HepG2 (cell line): ENCODE data around the gene IGFLR1. TPM values are rescaled to one million over a fixed set of nuclear protein-coding genes. Genes with fewer than 3 reads are reported as not detected.

ENCODE experiments used
- ATAC-seq: fragments of 200-7000 bp; cut with Tn5 transposase; 3 replicates; pipeline ENCODE4 v1.9.1; 2020; ENCODE audit warnings: mild to moderate bottlenecking, moderate library complexity
- BruUV-seq: library from RNA; stranded (reverse); fragments of 400-500 nt; replicated peaks from 2 replicates; lab custom pipeline; 2021; lab: Mats Ljungman, UMichigan
- CTCF ChIA-PET: fragments of 300-600 bp; formaldehyde crosslinking; extraction: SDS; loops from one replicate; lab custom pipeline; 2021; ENCODE audit warnings: low total read pairs, inconsistent platforms, low intra/inter-chr PET ratio; lab: Yijun Ruan, JAX
- POLR2A ChIA-PET: fragments of 350-600 bp; sonication (Branson Sonifier 250); formaldehyde crosslinking; loops from one replicate; lab custom pipeline; 2020; ENCODE audit warnings: antibody characterized with exemption, inconsistent platforms; lab: Yijun Ruan, JAX
- DNase-seq: peaks from one replicate; pipeline ENCODE4 v3.0.0-alpha.2; 2015; ENCODE audit warnings: low spot score
- FAIRE-seq: peaks from 3 replicates; lab custom pipeline; 2011; peaks lifted over from hg19 to GRCh38; lab: Jason Lieb, UNC
- H2AFZ ChIP-seq: one replicate; pipeline ENCODE4 v1.6.1; 2011; ENCODE audit warnings: low read length, inconsistent platforms
- H3K27ac ChIP-seq: fragments of 300-600 bp; 3 replicates; pipeline ENCODE4 v1.8.0; 2011; ENCODE audit warnings: mixed run types, mild to moderate bottlenecking, mixed read lengths, low read length, inconsistent platforms; ENCODE audit not compliant: insufficient read depth; ENCODE audit errors: extremely low read length
- H3K27me3 ChIP-seq, 2 experiments: fragments of 200-600 bp in 1 of 2; 2 replicates in 1 of 2; 3 replicates in 1 of 2; pipeline versions ENCODE4 v1.6.0 to v1.8.0; 2011; ENCODE audit warnings: low read length in 2 of 2, mild to moderate bottlenecking in 2 of 2, moderate library complexity in 2 of 2, inconsistent platforms in 1 of 2; ENCODE audit not compliant: insufficient read depth in 2 of 2, control insufficient read depth in 1 of 2
- H3K36me3 ChIP-seq, 2 experiments: fragments of 200-600 bp in 1 of 2; replicated peaks in 1 of 2; 2 replicates in 1 of 2; 3 replicates in 1 of 2; pipeline versions ENCODE4 v1.5.1 to v1.8.0; 2011; ENCODE audit warnings: low read length in 2 of 2, inconsistent platforms in 1 of 2; ENCODE audit not compliant: insufficient read depth in 2 of 2, control insufficient read depth in 1 of 2
- H3K4me1 ChIP-seq: 2 replicates; pipeline ENCODE4 v1.5.1; 2012; ENCODE audit warnings: low read length, inconsistent platforms; ENCODE audit not compliant: insufficient read depth
- H3K4me2 ChIP-seq: 2 replicates; pipeline ENCODE4 v1.6.0; 2011; ENCODE audit warnings: low read depth, low read length, inconsistent platforms
- H3K4me3 ChIP-seq, 3 experiments: fragments of 200-600 bp in 1 of 3; sonication (generic), shearing (Covaris generic) in 1 of 3; replicated peaks in 1 of 3; 2 replicates each; pipeline ENCODE4 v1.5.1; 2011 to 2016; ENCODE audit warnings: low read length in 3 of 3, inconsistent platforms in 2 of 3, low read depth in 2 of 3, mild to moderate bottlenecking in 2 of 3, control low read depth in 1 of 3, mixed read lengths in 1 of 3; ENCODE audit not compliant: insufficient read depth in 1 of 3
- H3K79me2 ChIP-seq: one replicate; pipeline ENCODE4 v1.6.1; 2011; ENCODE audit warnings: low read length, inconsistent platforms; ENCODE audit not compliant: insufficient read depth
- H3K9ac ChIP-seq: 2 replicates; pipeline ENCODE4 v1.6.0; 2011; ENCODE audit warnings: mild to moderate bottlenecking, low read depth, low read length, inconsistent platforms; ENCODE audit not compliant: insufficient read depth
- H3K9me3 ChIP-seq: 2 replicates; pipeline ENCODE4 v1.5.1; 2012; ENCODE audit warnings: mild to moderate bottlenecking, low read length
- H4K20me1 ChIP-seq: 2 replicates; pipeline ENCODE4 v1.6.0; 2011; ENCODE audit warnings: inconsistent platforms, mild to moderate bottlenecking, low read length, moderate library complexity; ENCODE audit not compliant: insufficient read depth
- ATM ChIP-seq: fragments of 450-650 bp; IDR thresholded peaks from 2 replicates; pipeline ENCODE4 v1.7.1; 2017; ENCODE audit warnings: mild to moderate bottlenecking, borderline replicate concordance
- ELF3 ChIP-seq: IDR thresholded peaks from 2 replicates; pipeline ENCODE4 v1.6.1; 2016; ENCODE audit warnings: missing genetic modification reagents, missing compliant biosample characterization
- KAT7 ChIP-seq: IDR thresholded peaks from 2 replicates; pipeline ENCODE4 v1.6.1; 2018; ENCODE audit warnings: borderline replicate concordance, missing compliant biosample characterization
- MXI1 ChIP-seq: IDR thresholded peaks from 3 replicates; pipeline ENCODE4 v1.6.1; 2012; ENCODE audit warnings: low read depth, low read length, inconsistent platforms, borderline replicate concordance
- PPARG ChIP-seq: conservative IDR thresholded peaks from 2 replicates; pipeline ENCODE4 v1.6.1; 2016; ENCODE audit warnings: missing biosample characterization, missing genetic modification reagents
- RBM39 ChIP-seq: fragments of 200-400 bp; formaldehyde crosslinking; IDR thresholded peaks from one replicate; pipeline ENCODE4 v1.6.1; 2018; ENCODE audit warnings: antibody characterized with exemption, mild to moderate bottlenecking, low read depth, low read length; ENCODE audit not compliant: poor library complexity, severe bottlenecking
- REST ChIP-seq, 2 experiments: IDR thresholded peaks; 2 replicates each; pipeline ENCODE4 v1.6.1; 2011 to 2012; ENCODE audit warnings: low read length in 2 of 2, borderline replicate concordance in 1 of 2, low read depth in 1 of 2, mild to moderate bottlenecking in 1 of 2, moderate library complexity in 1 of 2
- TFDP2 ChIP-seq: sonication (generic); formaldehyde crosslinking; IDR thresholded peaks from 2 replicates; pipeline ENCODE4 v1.4.0; 2020; ENCODE audit warnings: missing genetic modification reagents
- TFE3 ChIP-seq: IDR thresholded peaks from 2 replicates; pipeline ENCODE4 v1.6.1; 2016
- ZBTB21 ChIP-seq: sonication (generic); formaldehyde crosslinking; IDR thresholded peaks from 2 replicates; pipeline ENCODE4 v1.4.0; 2020; ENCODE audit warnings: missing genetic modification reagents
- ZBTB49 ChIP-seq: sonication (generic); formaldehyde crosslinking; IDR thresholded peaks from 2 replicates; pipeline ENCODE4 v1.4.0; 2020; ENCODE audit warnings: missing genetic modification reagents, borderline replicate concordance
- WGBS: methylation state at CpG from one replicate; pipeline ENCODE4 v1.1.6; 2017; ENCODE audit warnings: low lambda C conversion rate; 5-methylcytosine and 5-hydroxymethylcytosine counted together
- in situ Hi-C: cut with HindIII; loops from 2 replicates; pipeline ENCODE4 v1.10.0; 2017; ENCODE audit warnings: low pct_unique_long_range_greater_than_20kb; ENCODE audit not compliant: extremely low pct_ligation_motif_present
- intact Hi-C: fragments of 100-400 bp; cut with micrococcal nuclease; formaldehyde crosslinking; loops from one replicate; pipeline ENCODE4 v1.10.0; 2022; ENCODE audit not compliant: unreplicated experiment
- polyA plus RNA-seq, 8 experiments: library from polyadenylated mRNA; depleted of rRNA in 3 of 8; stranded (reverse) in 7 of 8; unstranded in 1 of 8; fragments of >200 nt; fragmentation: Illumina TruSeq in 4 of 8; extraction: Trizol in 4 of 8; gene quantifications; 2 replicates each; pipeline versions ENCODE4 v1.2.1 to v1.2.3, GENCODE V29; 2011 to 2016; ENCODE audit warnings: low read depth in 4 of 8, missing spikeins in 1 of 8, mixed read lengths in 1 of 8; ENCODE audit not compliant: insufficient read depth in 1 of 8
- total RNA-seq, 5 experiments: library from RNA; depleted of rRNA; stranded (reverse); fragments of >200 nt; fragmentation: Illumina TruSeq; extraction: Trizol; gene quantifications; 2 replicates each; pipeline ENCODE4 v1.2.3, GENCODE V29; 2016; ENCODE audit warnings: low read depth in 1 of 5

The IGFLR1 gene
- total and polyA plus RNA-seq, 2 of the 13 experiments (the other 11 are each of a cell fraction or from before 2014, with no cell fraction given): 5.4 to 8.9 TPM

GRCh38 chr19:35748106-35749020, 6.1 kb upstream of the IGFLR1 start, which contains the start of gene LIN37:
LIN37 (plus strand) TSS chr19:35748576; CDS start chr19:35748725, 149 bp downstream.
- Histone ChIP-seq H3K9ac (peak within 1 kb of the TSS; percentile 97), H3K79me2 (peaks cover 20% of the 10 kb centered on the region), H3K36me3 (peaks cover 3 to 10% of the 10 kb centered on the region in 2 experiments; a peak in 3 of 5 replicates), H3K27ac (peak within 1 kb of the TSS; percentile 68), H3K4me2 (peak within 1 kb of the TSS; percentile 90), H3K27me3 (no peaks in the 10 kb centered on the region; a peak in 1 of 5 replicates), H3K9me3 (no peaks in the 10 kb centered on the region), H3K4me1 (peaks cover 41% of the 10 kb centered on the region), H3K4me3 (peak within 1 kb of the TSS; percentile 89 to 100 (median 89)), H4K20me1 (no peaks in the 10 kb centered on the region), H2AFZ (peak within 1 kb of the TSS; percentile 76)
- intact Hi-C loops: loop anchor here (10.0 kb wide), 1 partner anchor 54 kb away; no protein-coding TSS in a partner anchor
- TSS peak; percentile 77 for BruUV-seq
- 1% methylated on average over 32 of the region's 45 CpGs for WGBS
- CTCF ChIA-PET: no interaction called here
- in situ Hi-C loops: no loop called here
- ATAC-seq (peak; percentile 91), DNase-seq (peak; percentile 99), FAIRE-seq (peak; percentile 99)
- POLR2A ChIA-PET: interaction anchor here (0.7 to 1.8 kb wide), 19 partner anchors 8 to 742 kb away, joined by 3 to 19 read pairs (median 5); partner anchors contain the start of genes COX6B1, HSPB6 and PRODH2
- TF ChIP-seq ZBTB49 (CRISPR knock-in tag): no peak
- peak; percentile 47; the same call in 1 of the 3 replicates for TF ChIP-seq MXI1
- TF ChIP-seq KAT7: no peak
- TF ChIP-seq RBM39: no peak
- peak; percentile 38; the same call in 1 of the 2 replicates for TF ChIP-seq TFE3 (CRISPR knock-in tag)
- TF ChIP-seq REST (IDR thresholded peaks at IDR 0.05; ENCODE audit: borderline replicate concordance in 1 of 2, low read depth in 1 of 2, low read length in 2 of 2): peak in 1 of 2 experiments; percentile 53; a peak in 1 of 4 replicates
- TF ChIP-seq TFDP2: peak; percentile 56; the same call in 1 of the 2 replicates
- no peak; the same call in 1 of the 2 replicates for TF ChIP-seq PPARG (CRISPR knock-in tag)
- TF ChIP-seq ZBTB21: no peak
- peak; percentile 68 for TF ChIP-seq ELF3 (CRISPR knock-in tag)
- TF ChIP-seq ATM: no peak
